IPS-NIHi7 (cell line): ENCODE results near the gene ATP5ME.

Source experiments
- DNase-seq: peaks from one replicate; pipeline ENCODE4 v3.0.0; 2012; ENCODE audit warnings: mixed read lengths; ENCODE audit errors: extremely low spot score

ATP5ME gene

DNA sequence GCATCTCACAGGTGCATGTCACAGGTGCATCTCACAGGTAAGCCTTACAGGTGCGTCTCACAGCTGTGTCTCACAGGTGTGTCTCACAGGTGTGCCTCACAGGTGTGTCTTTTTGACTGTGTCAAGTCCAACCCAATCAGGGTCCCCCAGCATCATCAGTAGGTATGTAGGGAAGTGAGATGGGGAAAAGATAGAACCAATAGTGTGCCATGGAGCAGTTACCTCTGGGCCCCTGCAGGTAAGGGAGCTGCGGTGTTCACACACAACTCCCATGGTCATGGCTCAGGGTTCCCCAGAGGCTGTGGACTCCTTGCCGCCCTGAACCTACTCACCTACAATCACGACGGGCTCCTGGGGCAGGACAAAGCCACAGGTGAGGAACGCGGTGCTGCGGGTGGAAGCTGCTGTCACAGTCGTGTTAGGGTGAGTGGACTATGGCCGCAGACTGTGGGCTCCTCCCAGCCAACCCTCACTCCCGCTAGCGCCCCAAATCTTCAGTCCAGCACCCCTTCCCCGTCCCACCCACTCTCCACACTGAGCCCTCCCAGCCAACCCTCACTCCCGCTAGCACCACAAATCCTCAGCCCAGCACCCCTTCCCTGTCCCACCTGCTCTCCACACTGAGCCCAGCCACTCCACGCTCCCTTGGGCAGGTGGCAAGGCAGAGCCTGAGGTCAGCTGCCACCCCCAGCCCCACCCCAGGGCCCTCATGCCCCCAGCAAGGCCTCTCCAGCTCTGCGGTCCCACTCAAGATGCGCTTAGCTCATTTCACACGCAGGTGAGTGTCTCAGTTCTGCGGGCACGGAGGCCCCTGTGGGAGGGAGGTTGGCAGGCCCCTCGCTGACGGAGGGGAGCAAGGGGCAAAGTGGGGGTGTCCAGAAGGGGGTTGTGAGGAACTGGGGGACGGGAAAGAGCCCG is 50.8 kb downstream of the ATP5ME start:
- DNase-seq = peak; percentile 6
